HepG2 (cell line): ENCODE data around the gene DDX19B. TPM values are rescaled to one million over a fixed set of nuclear protein-coding genes. Genes with fewer than 3 reads are reported as not detected.

Source experiments
- CBX5 ChIP-seq: sonication (generic); formaldehyde crosslinking; IDR thresholded peaks from 2 replicates; pipeline ENCODE4 v1.4.0; 2020; ENCODE audit warnings: missing genetic modification reagents, borderline replicate concordance
- CEBPZ ChIP-seq: IDR thresholded peaks from 2 replicates; pipeline ENCODE4 v1.6.1; 2012; ENCODE audit warnings: low read length, improper control_type of control experiment
- CSRNP1 ChIP-seq: sonication (generic); formaldehyde crosslinking; IDR thresholded peaks from 2 replicates; pipeline ENCODE4 v1.8.1; 2023; ENCODE audit warnings: mild to moderate bottlenecking, missing genetic modification reagents
- DDIT3 ChIP-seq: sonication (generic); formaldehyde crosslinking; IDR thresholded peaks from 2 replicates; pipeline ENCODE4 v1.4.0; 2020; ENCODE audit warnings: mild to moderate bottlenecking, missing genetic modification reagents
- DNMT1 ChIP-seq: sonication (generic); formaldehyde crosslinking; IDR thresholded peaks from 2 replicates; pipeline ENCODE4 v1.5.1; 2020; ENCODE audit warnings: mild to moderate bottlenecking, missing genetic modification reagents
- ELK4 ChIP-seq: sonication (generic); formaldehyde crosslinking; IDR thresholded peaks from 2 replicates; pipeline ENCODE4 v1.9.0; 2021; ENCODE audit warnings: missing genetic modification reagents, borderline replicate concordance
- JARID2 ChIP-seq: sonication (generic); formaldehyde crosslinking; IDR thresholded peaks from 2 replicates; pipeline ENCODE4 v1.8.1; 2023; ENCODE audit warnings: missing genetic modification reagents, inconsistent platforms; ENCODE audit not compliant: insufficient replicate concordance
- JUN ChIP-seq: sonication (generic); formaldehyde crosslinking; IDR thresholded peaks from 2 replicates; pipeline ENCODE4 v1.4.0; 2020; ENCODE audit warnings: mild to moderate bottlenecking, missing genetic modification reagents
- KDM4B ChIP-seq: sonication (generic); formaldehyde crosslinking; IDR thresholded peaks from 2 replicates; pipeline ENCODE4 v1.4.0; 2020; ENCODE audit warnings: missing genetic modification reagents
- NR2C2 ChIP-seq: sonication (generic); formaldehyde crosslinking; IDR thresholded peaks from 2 replicates; pipeline ENCODE4 v1.4.0; 2020; ENCODE audit warnings: missing genetic modification reagents, mild to moderate bottlenecking, moderate library complexity, borderline replicate concordance
- REXO4 ChIP-seq: sonication (generic); formaldehyde crosslinking; IDR thresholded peaks from 2 replicates; pipeline ENCODE4 v1.8.0; 2022; ENCODE audit warnings: missing genetic modification reagents, mild to moderate bottlenecking, borderline replicate concordance
- SMARCE1 ChIP-seq: fragments of 450-650 bp; IDR thresholded peaks from 2 replicates; pipeline ENCODE4 v1.6.1; 2017; ENCODE audit warnings: borderline replicate concordance
- TBL1XR1 ChIP-seq: fragments of 150-350 bp; IDR thresholded peaks from 2 replicates; pipeline ENCODE4 v1.6.1; 2014; ENCODE audit warnings: borderline replicate concordance, low read length; ENCODE audit not compliant: partially characterized antibody
- TSC22D2 ChIP-seq: sonication (generic); formaldehyde crosslinking; IDR thresholded peaks from 2 replicates; pipeline ENCODE4 v1.5.1; 2020; ENCODE audit warnings: missing genetic modification reagents, mild to moderate bottlenecking, borderline replicate concordance
- YEATS2 ChIP-seq: sonication (generic); formaldehyde crosslinking; IDR thresholded peaks from 2 replicates; pipeline ENCODE4 v1.4.0; 2020; ENCODE audit warnings: missing genetic modification reagents, borderline replicate concordance
- ZBTB49 ChIP-seq: sonication (generic); formaldehyde crosslinking; IDR thresholded peaks from 2 replicates; pipeline ENCODE4 v1.4.0; 2020; ENCODE audit warnings: missing genetic modification reagents, borderline replicate concordance
- ZNF414 ChIP-seq: sonication (generic); formaldehyde crosslinking; IDR thresholded peaks from 2 replicates; pipeline ENCODE4 v1.5.0; 2020; ENCODE audit warnings: missing genetic modification reagents
- ZNF430 ChIP-seq: sonication (generic); formaldehyde crosslinking; IDR thresholded peaks from 2 replicates; pipeline ENCODE4 v1.9.0; 2021; ENCODE audit warnings: mild to moderate bottlenecking, missing genetic modification reagents
- ZNF652 ChIP-seq: IDR thresholded peaks from 2 replicates; pipeline ENCODE4 v1.6.1; 2016; ENCODE audit warnings: low read depth, borderline replicate concordance
- polyA plus RNA-seq, 8 experiments: library from polyadenylated mRNA; depleted of rRNA in 3 of 8; stranded (reverse) in 7 of 8; unstranded in 1 of 8; fragments of >200 nt; fragmentation: Illumina TruSeq in 4 of 8; extraction: Trizol in 4 of 8; gene quantifications; 2 replicates each; pipeline versions ENCODE4 v1.2.1 to v1.2.3, GENCODE V29; 2011 to 2016; ENCODE audit warnings: low read depth in 4 of 8, missing spikeins in 1 of 8, mixed read lengths in 1 of 8; ENCODE audit not compliant: insufficient read depth in 1 of 8
- total RNA-seq, 5 experiments: library from RNA; depleted of rRNA; stranded (reverse); fragments of >200 nt; fragmentation: Illumina TruSeq; extraction: Trizol; gene quantifications; 2 replicates each; pipeline ENCODE4 v1.2.3, GENCODE V29; 2016; ENCODE audit warnings: low read depth in 1 of 5

DDX19B gene
- total and polyA plus RNA-seq, 2 of the 13 experiments (the other 11 are each of a cell fraction or from before 2014, with no cell fraction given), result 36.2 to 40.0 TPM

- peak; percentile 86; the same call in 1 of the 2 replicates for TF ChIP-seq ZBTB49 (CRISPR knock-in tag)
- TF ChIP-seq CBX5, result peak; percentile 98
- TF ChIP-seq JARID2 (CRISPR knock-in tag), result peak; percentile 84
- TF ChIP-seq TBL1XR1, result no peak
- TF ChIP-seq NR2C2 (CRISPR knock-in tag), result peak; percentile 68; the same call in 1 of the 2 replicates
- TF ChIP-seq ZNF430 (CRISPR knock-in tag), result peak; percentile 96
- peak; percentile 98 for TF ChIP-seq TSC22D2 (CRISPR knock-in tag)
- TF ChIP-seq YEATS2 (CRISPR knock-in tag), result peak; percentile 97
- peak; percentile 98 for TF ChIP-seq KDM4B (CRISPR knock-in tag)
- TF ChIP-seq DDIT3 (CRISPR knock-in tag), result no peak
- TF ChIP-seq REXO4 (CRISPR knock-in tag), result peak; percentile 97
- no peak for TF ChIP-seq CEBPZ
- TF ChIP-seq SMARCE1, result no peak
- TF ChIP-seq ZNF652 (CRISPR knock-in tag), result peak; percentile 33; the same call in 1 of the 2 replicates
- peak; percentile 96 for TF ChIP-seq CSRNP1 (CRISPR knock-in tag)
- 0 out of 2 replicates have a peak, but pooled peaks have one; percentile 34 for TF ChIP-seq JUN
- TF ChIP-seq ELK4 (CRISPR knock-in tag), result no peak
- peak; percentile 93 for TF ChIP-seq DNMT1 (CRISPR knock-in tag)
- peak; percentile 88; the same call in 1 of the 2 replicates for TF ChIP-seq ZNF414
Observed at GRCh38 chr16:70251629-70252354, 47.2 kb upstream of the DDX19B start, which contains the start of gene EXOSC6 (continued).
